Measurements from ENCODE around the gene MSI1. TPM values are rescaled to one million over a fixed set of nuclear protein-coding genes. Genes with fewer than 3 reads are reported as not detected.
A peak's percentile ranks its signal among the peaks of the same experiment; 100 is the strongest.

The MSI1 gene
- total and polyA plus RNA-seq, 7 experiments from 2014 or later: not detected

DNA sequence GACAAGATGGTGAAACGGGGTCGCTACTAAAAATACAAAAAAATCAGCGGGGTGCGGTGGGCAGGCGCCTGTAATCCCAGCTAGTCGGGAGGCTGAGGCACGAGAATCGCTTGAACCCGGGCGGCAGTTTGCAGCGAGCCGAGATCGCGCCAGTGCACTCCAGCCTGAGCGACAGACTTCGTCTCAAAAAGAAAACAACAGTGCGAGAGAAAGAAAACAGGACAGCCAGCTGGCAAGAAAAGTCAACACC lies 76.6 kb downstream of the MSI1 start:
- no peaks in the 10 kb centered on the region for H3K9me3 ChIP-seq (ENCODE audit: control insufficient read depth in 2 of 3, low read length in 3 of 3)
- intact Hi-C loops (cut with micrococcal nuclease): loop anchor here (1.0 to 5.0 kb wide), 6 partner anchors 32 to 625 kb away; partner anchors contain the start of genes BICDL1 (in 1 of the 2), PRKAB1 (in 1 of the 2) and RAB35 (in 1 of the 2)
- no peaks in the 10 kb centered on the region for H3K27me3 ChIP-seq (ENCODE audit: control insufficient read depth in 2 of 2, insufficient read depth in 2 of 2, low read length in 2 of 2)
- Mint-ChIP-seq H3K9me3 (no peaks in the 10 kb centered on the region), H3K36me3 (no peaks in the 10 kb centered on the region), H3K4me1 (peaks cover 0 to 9% (median 4%) of the 10 kb centered on the region in 7 donors), H3K27ac (no peak overlapping the region), H3K27me3 (peaks cover 0 to 15% (median 0%) of the 10 kb centered on the region in 5 donors), H3K4me3 (no peak overlapping the region)
- peak overlapping the region; percentile 64 for H3K4me3 ChIP-seq (ENCODE audit: low read length)
- H3K4me1 ChIP-seq (ENCODE audit: control insufficient read depth in 2 of 2, insufficient read depth in 2 of 2, low read length in 2 of 2): no peaks in the 10 kb centered on the region
- H3K27ac ChIP-seq (ENCODE audit: low read depth, low read length): peak overlapping the region; percentile 100
- no peak for DNase-seq
- POLR2A ChIA-PET: interaction anchor here (0.6 to 9.8 kb wide), 36 partner anchors 8 to 1509 kb away, joined by 3 to 182 read pairs (median 8); partner anchors contain the start of genes BICDL1, COQ5, COX6A1 and DYNLL1
- CTCF ChIA-PET: interaction anchor here (1.0 to 2.8 kb wide), 6 partner anchors 10 to 91 kb away, joined by 3 to 14 read pairs (median 4); partner anchors contain the start of genes PXN, RPLP0 and SIRT4
- ATAC-seq: peak; percentile 0
- peaks cover 0 to 4% (median 0%) of the 10 kb centered on the region in 3 experiments for H3K36me3 ChIP-seq (ENCODE audit: control insufficient read depth in 2 of 3, insufficient read depth in 3 of 3, low read length in 3 of 3)

Other genes starting within 250 kb of the MSI1 start
- gene GCN1, start 174.4 kb downstream of the MSI1 start, total RNA-seq: 100 to 1,000 TPM in 4 of 5 experiments, 10 to 100 TPM in 1; 90.6 to 142 (median 132) TPM
- gene GCN1, start 174.4 kb downstream of the MSI1 start, polyA plus RNA-seq: 10 to 100 TPM; 20.3 to 36.4 TPM
- gene RPLP0, start 168.1 kb downstream of the MSI1 start, total RNA-seq: 1,000 to 10,000 TPM; 1,375 to 2,107 (median 1,573) TPM
- gene RPLP0, start 168.1 kb downstream of the MSI1 start, polyA plus RNA-seq: 1,000 to 10,000 TPM; 1,871 to 2,384 TPM
- 100 to 1,000 TPM; 103 to 202 (median 158) TPM for gene PXN, start 103.4 kb downstream of the MSI1 start, total RNA-seq
- 100 to 1,000 TPM in 1 of 2 donors, 10 to 100 TPM in 1; 84.3 to 114 TPM for gene PXN, start 103.4 kb downstream of the MSI1 start, polyA plus RNA-seq
- over 10,000 TPM in 2 of 5 experiments, 1,000 to 10,000 TPM in 3; 3,296 to 19,276 (median 7,985) TPM for gene RNU4-2, start 77.3 kb downstream of the MSI1 start, total RNA-seq
- gene RNU4-2, start 77.3 kb downstream of the MSI1 start, polyA plus RNA-seq: not detected
- gene RNU4-1, start 75.9 kb downstream of the MSI1 start, total RNA-seq: 1,000 to 10,000 TPM in 3 of 5 experiments, 100 to 1,000 TPM in 2; 319 to 3,107 (median 1,510) TPM
- not detected for gene RNU4-1, start 75.9 kb downstream of the MSI1 start, polyA plus RNA-seq
- 1 to 10 TPM; 1.6 to 6.0 (median 4.0) TPM for gene SIRT4, start 66.8 kb downstream of the MSI1 start, total RNA-seq
- gene SIRT4, start 66.8 kb downstream of the MSI1 start, polyA plus RNA-seq: 1 to 10 TPM; 3.1 TPM
- 1 to 10 TPM in 1 of 5 experiments, not detected in 4; 1.5 TPM for gene PLA2G1B, start 41.4 kb downstream of the MSI1 start, total RNA-seq
- gene PLA2G1B, start 41.4 kb downstream of the MSI1 start, polyA plus RNA-seq: under 1 TPM in 1 of 2 donors, not detected in 1; 0.92 TPM
- gene COX6A1, start 68.9 kb upstream of the MSI1 start, total RNA-seq: 100 to 1,000 TPM; 118 to 270 (median 130) TPM
- 100 to 1,000 TPM; 648 to 782 TPM for gene COX6A1, start 68.9 kb upstream of the MSI1 start, polyA plus RNA-seq
- gene TRIAP1, start 77.2 kb upstream of the MSI1 start, total RNA-seq: 10 to 100 TPM; 15.9 to 38.0 (median 19.6) TPM
- gene TRIAP1, start 77.2 kb upstream of the MSI1 start, polyA plus RNA-seq: 10 to 100 TPM; 47.9 to 55.1 TPM
- 10 to 100 TPM; 21.8 to 30.6 (median 26.9) TPM for gene GATC, start 77.3 kb upstream of the MSI1 start, total RNA-seq
- gene GATC, start 77.3 kb upstream of the MSI1 start, polyA plus RNA-seq: 10 to 100 TPM; 14.4 to 19.7 TPM
- 100 to 1,000 TPM; 136 to 191 (median 145) TPM for gene SRSF9, start 100.6 kb upstream of the MSI1 start, total RNA-seq
- 100 to 1,000 TPM; 148 to 152 TPM for gene SRSF9, start 100.6 kb upstream of the MSI1 start, polyA plus RNA-seq
- gene DYNLL1, start 126.9 kb upstream of the MSI1 start, total RNA-seq: 100 to 1,000 TPM in 1 of 5 experiments, 10 to 100 TPM in 4; 35.0 to 301 (median 72.7) TPM
- gene DYNLL1, start 126.9 kb upstream of the MSI1 start, polyA plus RNA-seq: 100 to 1,000 TPM; 197 to 243 TPM
- gene COQ5, start 160.0 kb upstream of the MSI1 start, total RNA-seq: 10 to 100 TPM; 11.3 to 26.1 (median 23.5) TPM
- 10 to 100 TPM; 36.7 to 49.0 TPM for gene COQ5, start 160.0 kb upstream of the MSI1 start, polyA plus RNA-seq
- gene RNF10, start 165.2 kb upstream of the MSI1 start, total RNA-seq: 100 to 1,000 TPM; 171 to 361 (median 205) TPM
- gene RNF10, start 165.2 kb upstream of the MSI1 start, polyA plus RNA-seq: 100 to 1,000 TPM in 1 of 2 donors, 10 to 100 TPM in 1; 95.1 to 155 TPM
- gene POP5, start 212.2 kb upstream of the MSI1 start, total RNA-seq: 10 to 100 TPM; 42.9 to 86.8 (median 59.0) TPM
- 100 to 1,000 TPM; 116 to 141 TPM for gene POP5, start 212.2 kb upstream of the MSI1 start, polyA plus RNA-seq

Measured in naive thymus-derived CD4-positive, alpha-beta T cell (primary cell).